Endothelial cell of hepatic sinusoid (primary cell): ENCODE results near the gene TMIGD3.

Source experiments
- in situ Hi-C: cut with HindIII; loops from 2 replicates; pipeline ENCODE4 v1.10.0; 2017; ENCODE audit warnings: low sequenced_read_pairs

Gene TMIGD3

DNA sequence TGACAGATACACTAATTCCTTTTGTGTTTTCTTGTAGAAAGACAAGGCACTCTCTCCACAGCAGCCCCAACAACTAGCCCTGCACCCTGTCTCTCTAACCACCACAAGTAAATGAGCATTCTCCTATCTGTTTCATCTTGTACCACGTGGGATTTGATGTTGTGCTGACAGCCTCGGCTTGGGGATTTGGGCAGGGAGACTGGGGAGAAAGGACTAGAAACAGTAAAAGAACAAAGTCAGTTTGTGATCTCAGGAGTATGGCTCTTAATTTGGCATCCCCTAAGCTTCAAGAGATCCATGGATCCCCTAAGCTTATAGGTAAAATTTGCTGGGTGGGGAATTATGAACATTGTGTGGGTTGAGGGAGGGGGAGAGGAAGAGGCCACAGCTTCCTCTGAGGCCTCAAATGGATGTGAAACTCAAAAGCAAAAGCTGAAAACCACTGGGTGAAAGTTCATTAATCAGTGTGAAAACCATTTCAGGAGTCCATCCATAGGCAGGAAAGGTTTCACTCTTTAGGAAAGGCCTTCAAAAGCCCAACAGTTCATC lies 26.6 kb downstream of the TMIGD3 start:
- in situ Hi-C loops = loop anchor here (25.0 kb wide), 1 partner anchor 235 kb away; no protein-coding TSS in a partner anchor

DNA sequence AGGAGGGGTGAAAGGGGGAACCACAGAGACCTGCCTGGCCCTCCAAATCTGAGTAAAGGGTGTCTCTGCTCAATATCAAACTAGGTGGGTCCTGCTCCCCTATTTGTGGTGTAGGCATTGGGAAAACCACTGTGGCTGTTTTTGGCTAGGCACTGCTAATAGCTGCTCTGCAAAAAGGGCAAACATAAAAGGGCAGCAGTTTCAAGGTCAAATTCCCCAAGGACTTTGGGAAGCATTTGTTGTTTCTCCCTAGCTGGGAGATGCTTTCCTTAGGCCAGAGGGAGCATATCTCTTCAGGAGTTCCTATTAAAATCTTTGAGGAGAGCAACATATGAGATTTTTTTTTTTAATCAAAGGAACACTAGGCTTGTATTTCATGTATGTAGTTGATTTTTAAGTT lies 27.2 kb downstream of the TMIGD3 start:
- in situ Hi-C loops = loop anchor here (25.0 kb wide), 1 partner anchor 236 kb away; no protein-coding TSS in a partner anchor

DNA sequence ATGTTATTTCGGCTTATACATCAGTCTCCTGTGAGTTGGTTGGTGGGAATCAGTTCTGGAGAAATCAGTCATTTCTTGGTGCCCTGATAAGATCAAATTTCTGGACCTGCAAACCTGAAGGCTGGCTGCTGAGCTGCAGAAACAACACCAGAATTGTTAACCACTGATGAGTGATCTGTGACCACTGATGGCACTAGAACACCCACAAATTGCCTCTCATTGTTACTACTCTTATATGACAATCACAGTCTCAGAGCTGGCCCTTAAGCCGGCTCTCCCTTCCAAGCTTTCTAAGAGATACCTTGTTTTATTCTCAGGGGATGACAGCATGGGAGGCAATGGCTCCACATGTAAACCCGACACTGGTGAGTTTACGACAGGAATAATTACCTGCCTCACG lies 27.7 kb downstream of the TMIGD3 start:
- in situ Hi-C loops = loop anchor here (25.0 kb wide), 1 partner anchor 237 kb away; no protein-coding TSS in a partner anchor

DNA sequence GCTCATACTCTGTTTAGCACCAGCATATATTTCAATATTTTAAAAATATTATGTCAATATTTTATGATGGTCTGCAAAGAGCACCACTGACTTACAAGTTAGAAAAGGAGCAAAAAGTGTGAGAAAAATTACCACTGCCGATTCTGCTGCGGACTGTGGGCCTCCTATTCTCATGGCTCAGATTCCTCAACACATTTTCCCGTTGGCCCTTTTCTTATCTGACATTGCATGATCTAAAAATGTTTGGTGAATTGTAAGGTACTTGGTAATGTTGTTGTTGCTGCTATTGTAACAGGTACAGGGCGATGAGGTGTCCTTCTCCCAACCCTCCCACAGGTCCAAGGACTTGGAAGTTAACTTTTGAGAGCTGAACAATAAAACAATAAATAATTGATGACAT lies 28.9 kb downstream of the TMIGD3 start:
- in situ Hi-C loops = no loop called here

DNA sequence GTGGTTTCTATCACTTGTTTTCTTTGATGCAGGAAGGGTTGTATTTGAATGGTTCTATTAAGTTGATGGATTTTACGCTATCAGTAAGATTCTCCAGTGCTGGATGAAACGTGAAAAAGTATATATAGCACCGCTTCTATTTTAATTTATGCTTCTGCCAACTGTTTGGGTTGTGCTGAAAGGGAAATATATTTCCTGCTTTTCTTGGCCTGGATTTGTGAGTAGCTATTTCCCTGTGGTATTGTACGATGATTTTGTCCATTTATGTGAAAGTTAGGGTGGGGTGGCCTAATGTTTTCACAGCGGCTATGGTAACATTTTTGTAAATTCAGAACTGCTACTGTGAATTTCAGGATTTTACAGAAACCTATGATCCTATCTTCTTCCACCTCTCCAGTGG lies 29.3 kb downstream of the TMIGD3 start:
- in situ Hi-C loops = no loop called here

DNA sequence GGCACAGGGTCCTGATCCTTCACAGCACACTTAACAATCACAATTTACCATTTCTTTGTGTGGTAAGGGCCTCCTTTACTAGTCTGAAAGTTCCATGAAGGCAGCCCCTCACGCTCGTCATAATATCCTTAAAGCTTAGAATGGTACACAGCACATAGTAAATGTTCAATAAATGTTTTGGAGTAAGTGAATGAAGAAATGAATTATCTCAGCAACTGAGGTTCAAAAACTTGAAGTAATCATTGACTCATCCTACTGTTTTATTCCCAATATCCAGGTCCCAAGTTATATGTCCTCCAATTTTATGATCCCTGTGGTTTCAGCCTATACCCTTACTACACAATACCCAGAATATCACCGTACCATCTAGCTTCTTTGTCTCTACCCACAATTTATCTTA lies 31.9 kb downstream of the TMIGD3 start:
- in situ Hi-C loops = no loop called here

DNA sequence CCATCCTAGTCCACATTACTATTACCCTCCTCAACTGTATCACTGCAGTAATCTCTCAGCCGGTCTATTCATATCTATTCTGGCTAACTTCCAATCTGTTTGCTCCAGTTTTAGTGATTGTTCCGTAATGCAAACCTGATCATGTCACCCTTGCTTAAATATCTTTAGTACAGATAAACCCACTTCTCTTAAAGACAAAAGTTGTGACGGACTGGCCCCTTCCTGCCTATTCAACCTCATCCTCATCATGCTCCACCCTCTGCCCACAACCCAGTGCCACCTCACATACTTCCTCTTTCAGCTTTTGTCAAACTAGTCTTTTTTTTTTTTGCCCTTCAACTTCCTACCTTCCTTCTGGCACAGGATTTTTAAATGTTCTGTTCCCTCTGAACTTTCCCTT lies 32.4 kb downstream of the TMIGD3 start:
- in situ Hi-C loops = no loop called here

DNA sequence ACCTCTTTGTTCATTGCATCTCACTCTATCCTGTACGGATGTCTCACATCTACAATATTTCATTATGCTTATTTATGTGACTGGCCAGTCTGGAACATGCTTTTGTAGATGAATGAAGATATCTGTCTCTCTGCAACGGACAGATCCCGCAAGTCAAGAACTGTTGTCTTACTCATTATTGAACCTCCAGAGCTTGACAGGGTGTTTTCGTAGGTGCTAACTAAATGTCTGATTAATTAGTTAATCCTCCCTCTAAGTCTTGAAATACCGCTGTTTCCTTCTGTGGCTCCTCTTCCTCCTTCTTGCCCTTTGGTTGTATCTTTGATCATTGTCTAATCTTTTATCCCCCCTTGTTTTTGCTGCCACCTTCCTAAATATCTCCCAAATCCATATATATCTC lies 32.8 kb downstream of the TMIGD3 start:
- in situ Hi-C loops = no loop called here

DNA sequence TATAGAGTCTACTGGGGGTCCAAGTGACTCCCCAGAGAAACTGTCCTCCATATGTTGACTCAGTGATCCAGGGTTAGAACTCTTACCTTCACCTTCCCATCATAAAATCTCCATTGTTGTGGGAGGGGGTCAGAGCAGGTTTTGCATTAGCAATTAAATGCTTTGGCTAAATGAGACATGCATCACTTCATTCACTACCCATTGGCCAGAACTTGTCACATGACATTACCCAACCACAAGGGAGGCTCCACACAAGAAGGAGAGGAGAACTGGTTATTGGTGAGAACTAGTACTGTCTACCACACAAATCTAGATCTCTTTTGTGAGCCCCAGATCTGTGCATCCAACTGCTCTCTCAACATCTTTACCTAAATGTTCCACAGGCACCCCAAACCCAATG lies 33.9 kb downstream of the TMIGD3 start:
- in situ Hi-C loops = no loop called here

DNA sequence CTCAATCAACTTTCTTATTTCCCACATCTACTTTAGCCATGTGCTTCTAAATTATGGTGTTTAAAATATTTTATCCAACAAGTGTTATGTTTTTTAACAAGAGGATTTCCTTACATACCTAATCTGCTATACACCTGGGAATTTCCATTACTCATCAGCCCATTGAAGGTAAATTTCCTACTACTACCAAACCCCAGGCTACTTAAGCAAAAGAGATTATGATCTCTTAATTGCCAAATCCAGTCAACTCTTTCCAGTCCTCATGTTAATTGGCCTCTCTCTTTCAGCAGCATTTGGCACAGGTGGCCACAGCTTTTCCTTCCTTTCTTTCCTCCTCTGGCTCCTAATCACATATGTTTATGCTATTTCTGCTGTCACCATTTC lies 34.7 kb downstream of the TMIGD3 start:
- in situ Hi-C loops = no loop called here

DNA sequence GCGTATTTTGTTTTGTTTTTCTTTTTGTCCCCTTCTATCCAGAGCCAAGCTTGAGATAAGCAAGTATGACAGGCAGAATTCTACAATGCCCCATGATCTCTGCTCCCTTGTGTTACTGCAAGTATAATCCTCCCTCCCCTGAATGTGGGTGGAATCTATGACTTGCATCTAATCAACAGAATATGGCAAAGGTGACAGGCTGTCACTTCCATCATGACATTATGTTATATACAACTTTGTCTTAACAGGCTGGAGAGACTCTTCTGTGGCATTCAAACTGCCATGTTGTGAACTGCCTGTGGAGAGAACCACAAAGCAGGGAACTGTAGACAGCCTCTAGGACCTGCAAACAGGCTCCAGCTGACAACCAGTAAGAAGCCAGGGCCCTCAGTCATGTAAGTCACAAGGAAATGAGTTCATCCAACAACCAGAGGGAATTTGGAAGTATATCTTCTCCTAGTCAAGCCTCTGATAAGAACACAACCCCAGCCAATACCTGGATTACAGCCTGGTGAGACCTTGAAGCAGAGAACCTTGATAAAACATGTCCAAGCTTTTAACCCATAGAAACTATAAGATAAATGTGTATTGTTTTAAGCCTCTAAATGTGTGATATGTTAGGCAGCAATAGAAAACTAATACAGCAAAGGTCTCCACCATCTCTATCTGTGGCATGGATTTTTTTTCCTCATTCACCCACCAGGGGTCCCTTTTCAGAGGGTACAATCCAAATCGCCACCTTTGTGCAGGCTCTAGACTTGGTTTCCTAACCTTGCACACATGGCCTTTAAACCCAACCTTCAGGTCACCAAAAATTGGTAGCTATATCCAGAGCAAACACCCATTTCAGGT lies 35.3 kb downstream of the TMIGD3 start:
- in situ Hi-C loops = no loop called here

DNA sequence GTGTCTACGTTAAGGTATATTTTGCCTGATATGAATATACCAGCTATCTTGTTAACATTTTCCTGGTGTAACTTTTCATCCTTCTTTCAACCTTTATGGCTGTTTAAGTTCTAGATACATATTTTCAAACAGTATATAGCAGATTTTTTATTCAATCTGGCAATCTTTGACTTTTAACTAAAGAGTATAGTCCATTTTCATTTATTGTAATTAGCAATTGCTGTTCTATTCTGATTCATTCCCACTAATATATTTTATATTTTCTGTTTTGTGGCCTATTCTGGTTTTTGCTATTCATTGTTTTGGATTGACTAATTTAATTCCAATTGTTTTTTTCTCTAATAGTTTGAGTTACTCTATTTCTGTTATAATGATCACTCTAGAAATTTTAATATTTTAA lies 37.0 kb downstream of the TMIGD3 start:
- in situ Hi-C loops = no loop called here

DNA sequence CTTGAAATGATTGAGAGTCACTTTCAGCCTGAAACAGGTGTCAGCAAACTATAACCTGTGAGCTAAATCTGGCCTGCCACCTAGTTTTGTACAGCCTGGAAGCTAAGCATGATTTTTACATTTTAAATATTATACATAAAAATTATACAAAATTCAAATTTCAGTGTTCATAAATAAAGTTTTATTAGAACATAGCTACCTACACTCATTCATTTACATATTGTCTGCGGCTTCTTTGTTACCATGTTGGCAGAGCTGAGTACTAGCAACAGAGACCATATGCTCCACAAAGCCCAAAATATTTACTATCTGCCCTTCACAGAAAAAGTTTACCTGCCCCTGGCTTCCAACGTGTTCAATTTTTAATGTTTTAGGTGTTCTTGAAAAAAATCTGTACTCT lies 37.7 kb downstream of the TMIGD3 start:
- in situ Hi-C loops = no loop called here

DNA sequence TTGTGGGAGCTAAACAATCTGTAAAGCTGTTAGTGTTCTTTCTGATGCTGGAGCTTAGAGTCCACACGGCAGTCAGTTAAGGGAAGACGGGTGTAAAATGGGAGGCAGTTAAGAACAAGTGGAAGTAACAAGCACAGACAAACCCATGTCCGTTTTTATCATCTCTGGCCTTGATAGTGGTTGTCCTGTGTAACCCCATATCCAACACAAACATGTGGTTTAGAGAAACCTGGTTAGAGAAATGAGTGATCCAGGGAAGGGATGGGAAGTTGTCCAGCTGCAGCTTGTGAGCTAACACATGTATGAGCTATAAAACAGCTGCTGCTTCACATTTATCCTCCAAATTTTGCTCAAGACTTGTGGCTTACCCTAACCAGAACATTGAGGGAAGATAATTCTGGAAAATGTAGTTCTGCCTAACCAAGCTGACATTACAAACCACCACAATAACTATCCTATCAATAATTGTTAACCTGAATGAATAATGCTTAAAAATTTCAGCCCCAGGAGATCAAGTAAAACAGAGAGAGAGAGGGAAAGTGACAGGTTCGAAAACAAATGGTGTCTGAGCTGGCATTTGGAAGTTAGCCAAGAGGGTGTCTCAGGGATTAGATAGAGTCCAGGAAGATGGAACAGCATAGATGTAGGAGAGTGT lies 40.3 kb downstream of the TMIGD3 start:
- in situ Hi-C loops = no loop called here

DNA sequence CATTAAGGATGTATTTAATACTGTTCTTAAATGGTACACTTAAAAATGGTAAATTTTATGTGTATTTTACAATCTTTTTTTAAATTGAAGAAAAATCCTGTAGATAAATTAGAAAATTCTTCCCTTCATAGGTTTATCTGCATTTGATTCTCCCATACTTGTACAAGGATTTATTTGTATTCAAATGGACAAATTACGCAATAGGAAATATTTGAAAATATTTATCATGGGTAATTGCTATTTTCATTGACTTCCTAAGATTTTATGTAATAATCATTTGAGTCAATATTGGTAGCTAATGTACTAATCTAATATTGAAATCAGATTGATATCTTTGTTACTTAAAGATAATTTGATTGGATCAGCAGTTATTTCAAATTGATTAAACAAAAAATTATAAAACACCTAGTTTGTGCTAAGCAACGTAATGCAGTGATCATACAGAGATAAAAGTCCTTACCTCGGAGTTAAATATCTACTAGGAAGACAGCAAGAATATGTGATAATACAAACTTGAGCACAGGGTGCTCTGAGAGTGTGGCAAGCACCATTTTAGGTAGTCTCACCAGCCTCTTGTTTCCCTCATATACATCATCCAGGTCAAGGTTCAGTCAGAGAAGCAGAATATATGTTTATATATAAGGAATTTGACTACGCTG lies 40.9 kb downstream of the TMIGD3 start:
- in situ Hi-C loops = no loop called here

DNA sequence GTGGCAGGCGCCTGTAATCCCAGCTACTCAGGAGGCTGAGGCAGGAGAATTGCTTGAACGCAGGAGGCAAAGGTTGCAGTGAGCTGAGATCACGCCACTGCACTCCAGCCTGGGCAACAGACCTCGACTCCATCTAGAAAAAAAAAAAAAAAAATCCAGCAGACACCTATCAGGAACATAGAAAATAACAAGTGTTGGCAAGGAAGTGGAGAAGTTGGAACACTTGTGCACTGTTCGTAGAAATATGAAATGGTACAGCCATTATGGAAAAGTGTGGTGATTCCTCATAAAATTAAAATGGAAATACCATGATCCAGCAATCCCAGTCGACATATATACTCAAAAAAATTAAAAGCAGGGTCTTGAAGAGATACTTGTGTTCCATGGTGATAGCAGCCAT lies 41.7 kb downstream of the TMIGD3 start:
- in situ Hi-C loops = no loop called here

DNA sequence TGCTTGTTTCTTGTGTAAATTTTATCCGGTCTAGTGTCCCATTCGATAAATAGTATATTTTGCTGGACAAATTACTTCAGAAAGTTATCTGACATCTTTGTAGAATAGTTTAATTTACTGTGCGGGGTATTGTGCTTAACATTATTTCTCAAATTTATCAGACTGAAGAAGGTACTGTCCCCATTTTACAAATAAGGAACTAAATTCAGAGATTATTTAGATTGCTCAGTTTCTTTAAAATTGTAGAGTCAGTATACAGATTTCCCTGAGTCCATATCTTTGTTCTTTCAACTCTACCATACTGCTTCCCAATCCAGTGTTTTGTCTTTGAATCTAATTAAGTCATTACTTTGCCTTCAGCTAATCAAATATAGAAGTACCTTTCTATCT lies 47.8 kb downstream of the TMIGD3 start:
- in situ Hi-C loops = no loop called here

DNA sequence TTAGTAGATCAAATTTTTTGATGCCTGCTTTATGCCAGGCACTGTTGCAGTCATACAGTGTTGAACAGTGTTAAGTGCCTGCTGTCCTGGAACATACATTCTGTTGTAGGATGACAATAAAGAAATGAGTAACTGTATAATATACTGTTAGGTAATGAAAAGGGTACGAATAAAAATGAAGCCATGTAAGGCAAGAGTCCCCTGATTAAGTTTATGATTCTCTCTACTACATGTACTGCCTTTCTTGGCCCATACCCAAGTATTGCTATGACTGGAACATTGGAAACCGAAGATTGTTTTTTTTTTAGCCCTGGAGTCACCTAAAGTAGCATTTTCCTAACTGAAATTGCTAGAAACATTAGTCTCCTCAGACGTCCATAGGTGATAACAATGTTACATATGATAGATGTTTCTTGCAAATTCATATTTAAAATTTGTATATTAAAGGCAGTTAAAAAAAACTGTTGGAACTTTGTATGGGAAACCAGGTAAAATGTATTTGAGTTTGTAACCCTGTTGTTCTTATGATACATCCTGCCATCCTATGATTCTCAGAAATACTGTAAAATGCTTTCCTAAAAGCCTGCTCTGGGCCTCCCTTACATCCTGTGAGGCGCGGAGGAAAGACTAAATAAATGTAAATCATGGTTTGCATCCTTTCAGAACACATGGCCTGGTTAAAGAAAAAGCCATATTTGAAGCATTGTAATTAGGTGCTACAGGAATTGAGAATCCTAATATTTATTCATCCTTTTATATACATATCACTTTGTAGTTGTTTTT lies 48.4 kb downstream of the TMIGD3 start:
- in situ Hi-C loops = no loop called here

DNA sequence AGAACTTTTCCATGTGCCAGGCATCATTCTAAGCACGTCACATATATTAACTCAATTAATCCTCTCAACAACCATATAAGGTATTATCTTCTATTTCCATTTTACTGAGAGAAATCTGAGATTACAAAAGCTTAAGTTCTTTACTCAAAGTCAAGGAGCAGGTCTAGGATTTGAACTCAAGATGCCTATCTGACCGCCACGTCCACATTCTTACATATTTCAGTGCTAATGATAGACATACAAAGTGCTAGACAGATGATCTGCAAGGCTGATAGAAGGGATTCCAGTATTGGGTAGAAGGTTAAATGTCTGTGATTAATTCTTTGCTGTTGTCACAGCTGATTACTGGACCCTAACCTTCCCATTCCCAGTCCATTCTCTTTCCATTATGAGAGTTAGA lies 49.7 kb downstream of the TMIGD3 start:
- in situ Hi-C loops = no loop called here

DNA sequence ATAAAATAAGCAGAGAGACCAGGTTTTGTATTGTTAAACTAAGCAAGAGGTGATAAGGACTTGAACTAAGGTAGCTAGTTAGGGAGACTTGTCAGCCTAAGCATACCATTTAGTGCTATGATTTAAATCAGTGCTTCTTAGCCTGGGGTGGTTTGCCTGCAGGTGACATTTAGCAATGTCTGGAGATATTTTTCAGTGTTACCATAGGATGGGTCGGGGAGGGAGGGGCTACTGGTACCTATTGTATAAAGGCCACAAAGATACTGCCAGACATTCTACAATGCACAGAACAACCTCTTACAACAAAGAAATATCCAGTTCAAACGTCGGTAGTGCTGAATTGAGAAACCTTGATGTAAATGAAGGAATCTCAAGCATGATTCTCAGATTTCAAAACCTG lies 50.9 kb downstream of the TMIGD3 start:
- in situ Hi-C loops = no loop called here

DNA sequence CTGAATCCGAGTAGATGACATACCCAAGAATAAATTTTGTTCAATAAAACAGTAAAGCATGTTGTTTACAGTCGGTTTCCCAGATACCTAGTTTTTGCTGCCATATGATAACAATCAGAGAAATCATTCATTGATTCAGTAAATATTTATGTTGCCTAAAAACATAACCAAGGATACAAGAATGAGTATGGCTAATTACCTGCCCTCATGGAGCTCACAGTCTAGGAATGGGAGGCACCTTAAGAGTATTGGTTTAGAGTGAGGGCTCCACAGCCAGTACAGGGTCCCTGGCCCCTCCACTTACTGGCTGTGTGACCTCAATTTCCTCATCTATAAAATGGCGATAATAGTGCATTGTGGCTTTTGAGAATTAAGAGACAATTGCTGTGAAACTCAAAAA lies 53.2 kb downstream of the TMIGD3 start:
- in situ Hi-C loops = no loop called here
